ENCODE data around the gene RARRES2. TPM values are rescaled to one million over a fixed set of nuclear protein-coding genes. Genes with fewer than 3 reads are reported as not detected.
"Not testable (repeated sequence)": the region's sequence is repeated elsewhere in the genome, so short reads cannot be mapped to it uniquely, and the experiment has no call there.

The RARRES2 gene
- total RNA-seq, 2 donors from 2014 or later, result 245 to 400 TPM

DNA sequence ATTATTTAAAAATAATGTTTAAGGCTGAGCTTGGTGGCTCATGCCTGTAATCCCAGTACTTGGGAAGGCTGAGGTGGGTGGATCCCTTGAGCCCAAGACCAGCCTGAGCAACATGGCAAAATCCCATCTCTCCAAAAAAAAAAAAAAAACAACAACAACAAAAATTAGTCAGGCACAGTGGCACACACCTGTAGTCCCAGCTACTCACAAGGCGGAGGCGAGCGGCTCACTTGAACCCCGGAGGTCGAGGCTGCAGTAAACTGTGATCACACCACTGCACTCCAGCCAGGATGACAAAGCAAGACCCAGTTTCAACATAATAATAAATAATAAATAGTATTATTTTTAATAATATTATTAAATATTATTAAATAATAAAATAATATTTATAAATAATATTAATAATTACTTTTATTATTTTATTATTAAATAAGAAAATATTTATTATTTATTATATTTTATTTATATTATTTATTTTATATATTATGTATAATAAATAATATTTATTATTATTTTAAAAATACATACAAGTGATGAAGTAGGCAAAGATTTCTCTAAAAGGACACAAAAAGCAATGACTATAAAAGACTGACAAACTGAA is 26.7 kb downstream of the RARRES2 start:
- no peaks in the 10 kb centered on the region for H3K27me3 ChIP-seq
- WGBS, 2 donors, result 91 to 93% methylated on average over 5 of the region's 5 CpGs
- no peak overlapping the region for H3K4me3 ChIP-seq
- H3K36me3 ChIP-seq (replicated peaks in 1 of 2; ENCODE audit: insufficient read depth in 1 of 2, low read depth in 2 of 2), result no peaks in the 10 kb centered on the region
- TF ChIP-seq, protein P1, sequence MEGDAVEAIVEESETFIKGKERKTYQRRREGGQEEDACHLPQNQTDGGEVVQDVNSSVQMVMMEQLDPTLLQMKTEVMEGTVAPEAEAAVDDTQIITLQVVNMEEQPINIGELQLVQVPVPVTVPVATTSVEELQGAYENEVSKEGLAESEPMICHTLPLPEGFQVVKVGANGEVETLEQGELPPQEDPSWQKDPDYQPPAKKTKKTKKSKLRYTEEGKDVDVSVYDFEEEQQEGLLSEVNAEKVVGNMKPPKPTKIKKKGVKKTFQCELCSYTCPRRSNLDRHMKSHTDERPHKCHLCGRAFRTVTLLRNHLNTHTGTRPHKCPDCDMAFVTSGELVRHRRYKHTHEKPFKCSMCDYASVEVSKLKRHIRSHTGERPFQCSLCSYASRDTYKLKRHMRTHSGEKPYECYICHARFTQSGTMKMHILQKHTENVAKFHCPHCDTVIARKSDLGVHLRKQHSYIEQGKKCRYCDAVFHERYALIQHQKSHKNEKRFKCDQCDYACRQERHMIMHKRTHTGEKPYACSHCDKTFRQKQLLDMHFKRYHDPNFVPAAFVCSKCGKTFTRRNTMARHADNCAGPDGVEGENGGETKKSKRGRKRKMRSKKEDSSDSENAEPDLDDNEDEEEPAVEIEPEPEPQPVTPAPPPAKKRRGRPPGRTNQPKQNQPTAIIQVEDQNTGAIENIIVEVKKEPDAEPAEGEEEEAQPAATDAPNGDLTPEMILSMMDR (IDR thresholded peaks at IDR 0.05), result no peak
- TF ChIP-seq POLR2A (IDR thresholded peaks at IDR 0.05), result no peak
- no peak for ATAC-seq
- H3K4me1 ChIP-seq, result peaks cover 75% of the 10 kb centered on the region
- no peak overlapping the region for H3K27ac ChIP-seq
- no peaks in the 10 kb centered on the region for H3K9me3 ChIP-seq
- intact Hi-C loops (cut with DNase I), result no loop called here
- no peak for DNase-seq

DNA sequence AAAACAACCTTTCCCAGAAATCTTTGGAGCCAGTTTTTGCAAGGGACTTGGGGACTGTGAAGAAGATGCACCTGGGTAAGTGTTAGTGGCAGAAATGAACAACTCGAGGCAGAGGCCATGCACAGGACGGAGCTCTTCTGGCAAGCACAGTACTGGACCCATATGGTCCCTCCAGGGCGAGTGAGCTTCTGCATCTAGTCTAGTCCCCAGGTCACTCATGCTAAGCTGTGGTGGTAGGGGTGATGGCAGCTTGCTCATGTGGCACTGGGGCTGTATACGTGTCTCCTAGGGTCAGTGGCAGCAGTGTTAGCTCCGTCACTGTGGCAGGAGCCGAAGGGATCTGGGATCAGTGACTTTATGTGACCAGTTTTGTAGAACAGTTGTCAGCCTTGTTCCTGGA is 27.6 kb downstream of the RARRES2 start:
- WGBS, 2 donors, result 77 to 82% methylated on average over 6 of the region's 6 CpGs
- no peak for TF ChIP-seq POLR2A (IDR thresholded peaks at IDR 0.05)
- TF ChIP-seq, protein P1 (IDR thresholded peaks at IDR 0.05), result no peak
- no peak for DNase-seq
- H3K27me3 ChIP-seq, result no peaks in the 10 kb centered on the region
- peak; percentile 6 for ATAC-seq
- peaks cover 74% of the 10 kb centered on the region for H3K4me1 ChIP-seq
- no peak overlapping the region for H3K4me3 ChIP-seq
- peak overlapping the region in 2 of 4 donors; percentile 14 to 15 for H3K27ac ChIP-seq
- intact Hi-C loops (cut with DNase I), result no loop called here
- no peaks in the 10 kb centered on the region for H3K36me3 ChIP-seq (replicated peaks in 1 of 2; ENCODE audit: insufficient read depth in 1 of 2, low read depth in 2 of 2)
- no peaks in the 10 kb centered on the region for H3K9me3 ChIP-seq

DNA sequence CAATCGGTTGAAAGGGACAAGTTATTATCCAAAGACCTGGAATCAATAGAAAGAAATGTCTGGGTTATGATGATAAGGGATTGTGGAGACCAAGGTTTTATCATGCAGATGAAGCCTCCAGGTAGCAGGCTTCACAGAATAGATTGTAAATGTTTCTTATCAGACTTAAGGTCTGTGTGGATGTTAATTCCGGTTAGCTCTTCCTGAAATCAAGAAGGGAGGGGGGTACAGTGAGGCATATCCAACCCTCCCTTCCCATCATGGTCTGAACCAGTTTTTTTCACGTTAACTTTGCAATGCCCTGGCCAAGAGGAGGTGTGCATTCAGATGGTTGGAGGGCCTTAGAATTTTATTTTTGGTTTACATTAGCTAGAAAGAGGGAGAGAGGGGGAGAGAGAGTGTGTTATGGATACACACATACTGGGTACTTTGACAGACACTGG is 28.0 kb downstream of the RARRES2 start:
- no peaks in the 10 kb centered on the region for H3K36me3 ChIP-seq (replicated peaks in 1 of 2; ENCODE audit: insufficient read depth in 1 of 2, low read depth in 2 of 2)
- TF ChIP-seq, protein P1 (IDR thresholded peaks at IDR 0.05), result no peak
- TF ChIP-seq POLR2A (IDR thresholded peaks at IDR 0.05), result no peak
- DNase-seq (no peak), ATAC-seq (no peak)
- H3K4me1 ChIP-seq, result peaks cover 75% of the 10 kb centered on the region
- 49 to 54% methylated on average over 3 of the region's 3 CpGs for WGBS, 2 donors
- H3K9me3 ChIP-seq, result no peaks in the 10 kb centered on the region
- intact Hi-C loops (cut with DNase I), result no loop called here
- no peak overlapping the region for H3K4me3 ChIP-seq
- peak overlapping the region in 3 of 4 donors; percentile 10 to 15 (median 14) for H3K27ac ChIP-seq
- no peaks in the 10 kb centered on the region for H3K27me3 ChIP-seq

DNA sequence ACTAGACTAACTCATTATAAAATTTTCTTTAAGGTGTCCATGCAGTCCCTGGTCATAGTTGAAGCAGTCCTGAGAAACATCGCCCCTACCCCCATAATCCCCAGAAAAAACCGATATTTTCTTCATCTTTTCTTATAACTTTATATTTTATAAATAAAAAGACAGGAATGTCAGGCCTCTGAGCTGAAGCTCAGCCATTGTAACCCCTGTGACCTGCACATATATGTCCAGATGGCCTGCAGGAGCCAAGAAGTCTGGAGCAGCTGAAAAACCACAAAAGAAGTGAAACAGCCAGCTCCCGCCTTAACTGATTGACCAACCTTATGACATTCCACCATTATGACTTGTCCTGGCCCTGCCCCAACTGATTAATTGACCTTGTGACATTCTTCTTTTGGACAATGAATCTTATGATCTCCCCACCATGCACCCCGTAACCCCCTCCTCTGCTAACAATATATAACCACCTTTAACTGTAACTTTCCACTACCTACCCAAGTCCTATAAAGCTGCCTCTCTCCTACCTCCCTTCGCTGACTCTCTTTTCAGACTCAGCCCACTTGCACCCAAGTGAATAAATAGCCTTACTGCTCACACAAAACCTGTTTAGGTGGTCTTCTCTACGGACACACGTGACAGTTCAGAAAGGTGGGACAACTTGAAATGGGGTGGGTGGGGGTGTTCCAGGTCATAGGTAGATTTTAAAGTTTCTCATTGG is 28.6 kb downstream of the RARRES2 start:
- Histone ChIP-seq H3K27ac (peak overlapping the region in 3 of 4 donors; percentile 3 to 14 (median 10)), H3K4me1 (peaks cover 76% of the 10 kb centered on the region)
- 64 to 75% methylated on average over 7 of the region's 7 CpGs for WGBS, 2 donors
- H3K4me3 ChIP-seq; H3K27me3 ChIP-seq; H3K36me3 ChIP-seq (replicated peaks in 1 of 2; ENCODE audit: insufficient read depth in 1 of 2, low read depth in 2 of 2); H3K9me3 ChIP-seq; intact Hi-C loops (cut with DNase I): not testable (repeated sequence)
- DNase-seq, result peak in 1 of 4 donors; percentile 26
- ATAC-seq, result peak; percentile 41

DNA sequence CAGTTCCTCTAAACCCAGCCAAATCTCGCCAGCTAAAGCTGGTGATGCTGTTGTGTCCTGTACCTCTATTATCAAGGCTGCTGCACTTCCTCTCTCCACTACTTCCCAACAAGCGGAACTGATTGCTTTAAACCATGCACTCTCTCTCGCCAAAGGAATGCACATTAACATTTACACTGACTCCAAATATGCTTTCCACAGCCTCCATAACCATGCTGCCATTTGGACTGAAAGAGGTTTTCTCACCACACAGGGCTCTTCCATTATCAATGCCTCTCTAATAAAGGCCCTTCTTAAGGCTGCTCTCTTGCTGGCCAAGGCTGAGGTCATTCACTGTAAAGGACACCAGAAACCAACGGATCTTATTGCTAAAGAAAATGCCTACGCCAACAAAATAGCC is 29.7 kb downstream of the RARRES2 start:
- Histone ChIP-seq H3K4me1 (peaks cover 82% of the 10 kb centered on the region), H3K27ac (peak overlapping the region in 2 of 4 donors; percentile 3 to 24), H3K36me3 (replicated peaks in 1 of 2; ENCODE audit: insufficient read depth in 1 of 2, low read depth in 2 of 2) (no peaks in the 10 kb centered on the region), H3K27me3 (no peaks in the 10 kb centered on the region), H3K9me3 (no peaks in the 10 kb centered on the region), H3K4me3 (no peak overlapping the region)
- intact Hi-C loops (cut with DNase I), result no loop called here
- TF ChIP-seq, protein P1 (IDR thresholded peaks at IDR 0.05), result no peak
- TF ChIP-seq POLR2A (IDR thresholded peaks at IDR 0.05), result no peak
- ATAC-seq, result peak; percentile 49
- WGBS, 2 donors, result 74 to 77% methylated on average over 5 of the region's 5 CpGs
- DNase-seq, result no peak
